HG02943 (cell line): ENCODE data around the gene ZP3.
"Not testable (repeated sequence)": the region's sequence is repeated elsewhere in the genome, so short reads cannot be mapped to it uniquely, and the experiment has no call there.

Experiments used
- ATAC-seq: cut with Tn5 transposase; IDR thresholded peaks from one replicate; pipeline ENCODE4 v1.9.1; 2021; ENCODE audit warnings: mild to moderate bottlenecking, low read depth, moderate library complexity; ENCODE audit not compliant: unreplicated experiment

Gene ZP3

GRCh38 chr7:76424413-76425111 is at the start of gene ZP3:
Gene ZP3, plus strand, starts transcription at chr7:76424950. Its CDS starts 15 bp downstream, at chr7:76424965.
- ATAC-seq: no peak

- ATAC-seq: no peak
Measured at GRCh38 chr7:76375251-76375650, 49.5 kb upstream of the ZP3 start.

GRCh38 chr7:76377186-76377918 is 47.4 kb upstream of the ZP3 start:
- ATAC-seq: no peak

DNA sequence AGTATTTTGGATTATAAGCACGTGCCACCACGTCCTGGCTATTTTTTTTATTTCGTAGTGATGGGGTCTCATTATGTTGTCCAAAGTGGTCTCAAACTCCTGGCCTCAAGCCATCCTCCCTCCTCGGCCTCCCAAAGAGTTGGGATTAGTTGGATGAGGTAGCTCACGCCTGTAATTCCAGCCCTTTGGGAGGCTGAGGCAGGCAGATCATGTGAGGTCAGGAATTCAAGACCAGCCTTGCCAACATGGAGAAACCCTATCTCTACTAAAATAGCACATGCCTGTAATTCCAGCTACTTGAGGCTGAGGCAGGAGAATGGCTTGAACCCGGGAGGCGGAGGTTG is 44.2 kb upstream of the ZP3 start:
- no peak for ATAC-seq

DNA sequence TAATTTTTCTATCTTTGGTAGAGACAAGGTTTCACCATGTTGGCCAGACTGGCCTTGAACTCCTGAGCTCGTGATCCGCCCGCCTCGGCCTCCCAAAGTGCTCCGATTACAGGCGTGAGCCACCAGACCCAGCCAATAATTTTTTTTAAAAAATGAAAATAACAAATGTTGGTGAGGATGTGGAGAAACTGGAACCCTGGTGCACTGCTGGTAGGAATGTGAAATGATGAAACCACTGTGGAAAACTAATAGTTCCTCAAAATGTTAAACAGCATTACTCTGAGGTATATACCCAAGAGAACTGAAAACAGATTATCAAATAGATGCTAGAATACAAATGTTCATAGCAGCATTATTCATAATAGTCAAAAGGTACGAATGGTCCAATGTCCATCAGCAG is 42.9 kb upstream of the ZP3 start:
- no peak for ATAC-seq

GRCh38 chr7:76383089-76383944 is 41.4 kb upstream of the ZP3 start:
- no peak for ATAC-seq

DNA sequence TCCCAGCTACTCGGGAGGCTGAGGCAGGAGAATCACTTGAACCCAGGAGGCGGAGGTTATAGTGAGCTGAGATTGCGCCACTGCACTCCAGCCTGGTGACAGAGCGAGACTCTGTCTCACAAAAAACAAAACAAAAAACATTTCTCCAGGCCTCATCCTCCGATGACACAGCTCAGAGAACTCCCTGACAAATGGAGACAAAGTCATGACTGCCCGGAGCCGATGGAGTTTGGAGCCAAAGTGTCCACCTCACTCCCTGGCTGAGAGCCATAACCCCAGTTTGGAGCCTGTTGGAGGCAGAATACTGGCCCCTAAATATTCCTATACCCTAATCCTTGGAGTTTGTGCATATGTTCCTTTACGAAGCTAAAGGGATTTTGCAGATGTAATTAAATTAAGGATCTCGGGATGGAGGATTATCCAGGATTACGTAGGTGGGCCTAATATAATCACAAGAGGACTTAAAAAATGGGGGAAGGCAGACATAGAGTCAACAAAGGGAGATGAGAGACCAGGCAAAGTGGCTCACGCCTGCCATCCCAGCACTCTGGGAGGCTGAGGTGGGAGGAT is 38.0 kb upstream of the ZP3 start:
- ATAC-seq: no peak

DNA sequence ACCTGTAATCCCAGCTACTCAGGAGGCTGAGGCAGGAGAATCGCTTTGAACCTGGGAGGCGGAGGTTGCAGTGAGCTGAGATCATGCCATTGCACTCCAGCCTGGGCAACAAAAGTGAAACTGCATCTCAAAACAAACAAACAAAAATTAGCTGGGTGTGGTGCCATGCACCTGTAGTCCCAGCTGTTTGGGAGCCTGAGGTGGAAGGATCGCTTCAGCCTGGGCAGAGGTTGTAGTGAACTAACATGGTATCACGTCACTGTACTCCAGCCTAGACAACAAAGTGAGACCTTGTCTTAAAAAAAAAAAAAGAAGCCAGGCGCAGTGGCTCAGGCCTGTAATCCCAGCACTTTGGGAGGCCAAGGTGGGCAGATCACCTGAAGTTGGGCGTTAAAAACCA is 37.0 kb upstream of the ZP3 start:
- not testable (repeated sequence) for ATAC-seq

DNA sequence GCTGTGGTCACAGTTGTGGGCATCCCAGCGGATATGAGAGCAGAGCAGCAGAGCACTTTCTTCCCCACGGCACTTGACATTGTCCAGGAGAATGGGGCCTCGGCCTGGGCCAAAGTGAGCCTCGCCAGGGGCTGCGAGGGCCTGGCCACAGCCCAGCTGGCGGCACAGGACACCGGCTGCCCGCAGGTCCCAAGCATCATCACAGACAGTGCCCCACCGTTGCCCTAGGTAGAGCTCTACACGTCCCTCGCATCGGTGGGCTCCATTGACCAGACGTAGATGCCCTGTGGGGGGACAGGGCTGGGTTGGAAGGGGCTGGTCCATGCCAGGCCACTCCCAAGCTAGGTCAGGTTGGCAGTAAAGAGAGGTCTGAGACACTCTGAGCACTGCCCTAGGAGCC is 34.7 kb upstream of the ZP3 start:
- ATAC-seq: no peak

- no peak for ATAC-seq
Measured at GRCh38 chr7:76392531-76393115, 32.1 kb upstream of the ZP3 start.

- peak; percentile 93 for ATAC-seq
Measured at GRCh38 chr7:76393116-76394031, 31.4 kb upstream of the ZP3 start.

DNA sequence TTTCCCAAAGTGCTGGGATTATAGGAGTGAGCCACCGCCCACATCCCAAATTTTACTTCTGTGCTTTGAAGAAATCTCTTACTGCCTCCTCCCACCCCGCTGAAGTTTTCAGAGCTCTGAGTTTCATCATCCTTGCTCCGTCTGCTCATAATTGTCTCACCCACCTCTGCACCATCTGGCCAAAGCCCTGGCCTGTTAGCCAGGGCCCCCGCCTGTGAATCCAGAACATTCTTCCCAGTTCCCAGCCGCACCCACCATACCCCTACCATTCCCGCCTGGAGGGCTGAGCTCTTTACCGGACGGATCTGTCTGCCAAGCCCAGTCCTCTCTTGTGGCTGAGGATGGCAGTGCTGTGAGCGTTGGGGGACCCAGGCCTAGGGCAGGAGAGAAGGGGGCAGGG is 29.8 kb upstream of the ZP3 start:
- no peak for ATAC-seq

DNA sequence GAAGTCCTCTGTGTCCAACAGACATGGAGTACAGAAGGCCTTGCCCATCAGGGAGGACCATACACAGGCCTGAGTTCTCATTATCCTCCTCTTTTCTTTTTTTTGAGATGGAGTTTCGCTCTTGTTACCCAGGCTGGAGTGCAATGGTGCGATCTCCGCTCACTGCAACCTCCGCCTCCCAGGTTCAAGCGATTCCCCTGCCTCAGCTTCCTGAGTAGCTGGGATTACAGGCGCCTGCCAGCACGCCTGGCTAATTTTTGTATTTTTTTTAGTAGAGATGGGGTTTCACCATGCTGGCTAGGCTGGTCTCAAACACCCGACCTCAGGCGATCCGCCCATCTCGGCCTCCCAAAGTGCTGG is 29.2 kb upstream of the ZP3 start:
- ATAC-seq: not testable (repeated sequence)

DNA sequence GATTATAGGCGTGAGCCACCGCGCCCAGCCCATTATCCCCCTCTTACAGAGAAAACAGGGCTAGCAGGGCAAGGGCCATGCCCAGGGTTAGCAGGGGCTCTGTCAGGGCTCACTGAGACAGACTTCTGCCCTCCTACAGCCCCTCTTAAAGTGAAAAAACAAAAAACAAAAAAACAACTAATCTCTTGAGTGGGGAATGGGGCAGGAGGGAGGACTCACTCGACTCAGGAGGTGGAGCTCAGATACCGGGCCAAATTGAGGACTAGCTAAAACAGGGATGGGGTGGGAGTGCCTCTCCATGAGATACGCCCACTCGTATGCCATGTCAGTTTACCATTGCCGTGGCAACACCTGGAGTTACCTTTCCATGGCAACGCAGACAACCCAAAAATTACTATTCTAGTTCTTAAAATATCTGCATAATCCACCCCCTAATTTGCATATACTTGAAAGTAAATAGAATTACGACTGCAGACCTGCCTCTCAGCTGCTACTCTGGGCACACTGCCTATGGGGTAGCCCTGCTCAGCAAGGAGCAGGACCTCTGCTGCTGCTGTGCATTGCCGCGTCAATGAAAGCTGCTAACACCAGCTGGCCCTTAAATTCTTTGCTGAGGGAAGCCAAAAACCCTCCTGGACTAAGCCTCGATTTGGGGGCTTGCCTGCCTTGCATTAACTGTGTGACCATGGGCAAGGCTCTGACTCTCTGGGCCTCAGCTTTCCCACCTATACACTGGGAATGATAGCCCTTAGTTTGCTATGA is 28.6 kb upstream of the ZP3 start:
- ATAC-seq: no peak

DNA sequence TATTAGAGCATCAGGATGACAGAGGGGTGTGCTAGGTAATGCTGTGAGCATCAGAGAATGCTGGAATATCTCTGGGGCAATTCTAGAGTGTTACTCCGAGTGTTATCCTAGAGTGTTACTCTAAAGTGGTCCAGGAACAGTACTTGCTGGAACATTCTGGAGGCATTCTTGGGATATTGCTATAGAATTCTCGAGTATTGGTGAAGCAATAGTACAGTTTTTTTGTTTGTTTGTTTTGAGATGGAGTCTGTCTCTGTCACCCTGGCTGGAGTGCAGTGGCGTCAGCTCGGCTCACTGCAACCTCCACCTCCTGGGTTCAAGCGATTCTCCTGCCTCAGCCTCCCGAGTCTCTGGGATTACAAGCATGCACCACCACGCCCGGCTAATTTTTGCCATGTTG is 27.9 kb upstream of the ZP3 start:
- ATAC-seq: no peak

DNA sequence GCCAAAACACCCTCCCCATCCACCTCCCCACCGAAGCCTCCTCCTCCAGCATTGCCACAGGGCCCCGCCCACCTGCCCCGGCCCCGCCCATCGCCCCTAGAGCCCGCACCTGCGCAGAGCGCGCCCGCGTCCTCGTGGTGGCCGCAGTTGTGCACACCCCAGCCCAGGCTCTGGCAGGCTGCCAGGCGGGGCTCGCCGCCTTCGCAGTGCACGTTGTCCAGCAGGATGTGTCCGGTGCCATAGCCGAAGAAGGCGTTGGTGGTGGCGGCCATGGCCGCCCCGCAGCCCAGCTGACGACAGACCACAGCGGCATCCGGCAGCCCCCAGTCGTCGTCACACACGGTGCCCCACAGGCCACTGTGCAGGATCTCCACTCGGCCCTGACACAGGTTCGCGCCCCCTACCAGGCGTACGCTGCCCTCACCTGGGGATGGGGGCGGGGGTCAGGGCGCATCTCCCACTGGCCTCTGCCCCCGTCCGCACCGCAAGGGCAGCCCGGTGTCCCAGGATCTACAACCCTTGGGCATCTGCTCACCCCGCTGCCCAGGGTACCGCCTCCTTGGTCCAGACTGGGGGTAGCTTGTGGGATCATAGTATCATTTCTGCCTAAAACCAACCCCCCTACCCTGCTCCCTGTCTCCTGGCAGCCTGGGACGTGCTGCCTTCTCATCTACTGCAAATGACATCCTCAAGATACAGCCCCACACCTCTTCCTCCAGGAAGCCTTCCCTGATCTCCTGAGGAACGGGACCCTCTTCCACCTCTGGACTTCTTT is 27.2 kb upstream of the ZP3 start:
- ATAC-seq: no peak

- no peak for ATAC-seq
Measured at GRCh38 chr7:76400248-76400647, 24.5 kb upstream of the ZP3 start.

DNA sequence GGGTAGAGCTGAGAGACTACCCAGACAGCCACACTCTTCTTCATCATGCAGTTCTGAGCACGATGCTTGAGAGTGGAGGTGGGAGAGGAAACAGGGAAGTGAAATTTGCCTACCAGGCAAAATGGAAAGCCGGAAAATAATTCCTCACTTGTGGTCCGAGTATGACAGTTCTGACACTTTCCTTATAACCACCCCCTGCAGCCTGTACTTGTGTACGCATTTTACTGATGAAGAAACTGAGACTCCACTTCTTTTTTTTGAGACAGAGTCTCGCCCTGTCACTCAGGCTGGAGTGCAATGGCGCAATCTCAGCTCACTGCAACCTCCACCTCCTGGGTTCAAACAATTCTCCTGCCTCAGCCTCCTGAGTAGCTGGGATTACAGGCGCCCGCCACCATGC is 21.7 kb upstream of the ZP3 start:
- ATAC-seq: not testable (repeated sequence)
